SK-N-SH (cell line): Measurements from ENCODE around the gene CERS6. TPM values are rescaled to one million over a fixed set of nuclear protein-coding genes. Genes with fewer than 3 reads are reported as not detected.

ENCODE experiments used
- CTCF ChIA-PET: fragments of 300-600, 350-600 bp; formaldehyde crosslinking; extraction: SDS; loops from one replicate; lab custom pipeline; 2021; lab: Yijun Ruan, JAX
- POLR2A ChIA-PET: fragments of 350-600 bp; sonication (Branson Sonifier 250); formaldehyde crosslinking; extraction: SDS; loops from one replicate; lab custom pipeline; 2020; ENCODE audit warnings: antibody characterized with exemption, inconsistent platforms; lab: Yijun Ruan, JAX
- DNase-seq: peaks from one replicate; pipeline ENCODE4 v3.0.0; 2012
- H2AFZ ChIP-seq: fragments of 200-600 bp; sonication (generic); 2 replicates; pipeline ENCODE4 v1.8.1; 2016; ENCODE audit warnings: antibody characterized with exemption, mild to moderate bottlenecking, low read depth
- H3F3A ChIP-seq: fragments of 200-600 bp; sonication (generic); replicated peaks from 2 replicates; pipeline ENCODE3; 2016; ENCODE audit warnings: antibody characterized with exemption, mild to moderate bottlenecking; ENCODE audit not compliant: insufficient read depth
- H3K27ac ChIP-seq, 2 experiments: fragments of 200-500 bp in 1 of 2; fragments of 200-600 bp in 1 of 2; sonication (Bioruptor generic) in 1 of 2; sonication (generic), shearing (Covaris generic) in 1 of 2; 2 replicates each; pipeline versions ENCODE4 v1.5.1 to v1.6.1; 2014 to 2016; ENCODE audit warnings: low read depth in 2 of 2, inconsistent platforms in 1 of 2, low read length in 1 of 2, mild to moderate bottlenecking in 1 of 2, mixed read lengths in 1 of 2
- H3K27me3 ChIP-seq: fragments of 200-600 bp; sonication (generic), shearing (Covaris generic); 2 replicates; pipeline ENCODE4 v1.6.1; 2016; ENCODE audit warnings: mixed run types; ENCODE audit not compliant: insufficient read depth
- H3K36me3 ChIP-seq, 2 experiments: fragments of 200-500 bp in 1 of 2; fragments of 200-600 bp in 1 of 2; sonication (Bioruptor generic) in 1 of 2; sonication (generic) in 1 of 2; replicated peaks in 1 of 2; 2 replicates each; pipeline versions ENCODE3 to v1.5.1; 2014 to 2016; ENCODE audit warnings: low read length in 1 of 2, mild to moderate bottlenecking in 1 of 2; ENCODE audit not compliant: insufficient read depth in 2 of 2, control insufficient read depth in 1 of 2
- H3K4me1 ChIP-seq, 2 experiments: fragments of 200-500 bp in 1 of 2; fragments of 200-600 bp in 1 of 2; sonication (Bioruptor generic) in 1 of 2; sonication (generic), shearing (Covaris generic) in 1 of 2; 2 replicates each; pipeline versions ENCODE4 v1.5.1 to v1.6.1; 2014 to 2016; ENCODE audit warnings: low read depth in 1 of 2, low read length in 1 of 2, mixed run types in 1 of 2; ENCODE audit not compliant: insufficient read depth in 2 of 2, control insufficient read depth in 1 of 2
- H3K4me2 ChIP-seq: fragments of 200-600 bp; sonication (generic), shearing (Covaris generic); 2 replicates; pipeline ENCODE4 v1.6.1; 2017; ENCODE audit warnings: mixed run types
- H3K4me3 ChIP-seq, 2 experiments: fragments of 200-500 bp in 1 of 2; fragments of 200-600 bp in 1 of 2; sonication (Bioruptor generic) in 1 of 2; sonication (generic), shearing (Covaris generic) in 1 of 2; 2 replicates each; pipeline versions ENCODE4 v1.5.1 to v1.8.1; 2014 to 2016; ENCODE audit warnings: low read depth in 2 of 2, inconsistent platforms in 1 of 2, low read length in 1 of 2, mild to moderate bottlenecking in 1 of 2, mixed read lengths in 1 of 2, moderate library complexity in 1 of 2
- H3K79me2 ChIP-seq: fragments of 200-600 bp; sonication (generic); 2 replicates; pipeline ENCODE4 v1.8.1; 2017; ENCODE audit warnings: mild to moderate bottlenecking; ENCODE audit not compliant: insufficient read depth
- H3K9ac ChIP-seq: fragments of 200-600 bp; sonication (generic); 2 replicates; pipeline ENCODE4 v1.6.1; 2017; ENCODE audit warnings: mixed run types
- H3K9me2 ChIP-seq: fragments of 200-600 bp; sonication (generic); 2 replicates; pipeline ENCODE4 v1.6.1; 2017; ENCODE audit warnings: mixed run types
- H3K9me3 ChIP-seq: fragments of 200-600 bp; sonication (generic); 2 replicates; pipeline ENCODE4 v1.6.1; 2017; ENCODE audit warnings: mixed run types, mild to moderate bottlenecking, moderate library complexity
- H4K20me1 ChIP-seq: fragments of 200-600 bp; sonication (generic); 2 replicates; pipeline ENCODE4 v1.6.1; 2017; ENCODE audit warnings: mild to moderate bottlenecking, mixed run types; ENCODE audit not compliant: insufficient read depth
- CHD2 ChIP-seq: fragments of 150-350 bp; IDR thresholded peaks from 2 replicates; pipeline ENCODE4 v1.6.1; 2018; ENCODE audit warnings: low read length; ENCODE audit not compliant: partially characterized antibody
- EZH2phosphoT487 ChIP-seq: fragments of 200-600 bp; sonication (generic); IDR thresholded peaks from 2 replicates; pipeline ENCODE4 v1.6.1; 2017; ENCODE audit warnings: low read depth, mixed run types, mild to moderate bottlenecking, antibody characterized with exemption, moderate library complexity, borderline replicate concordance
- GABPA ChIP-seq: IDR thresholded peaks from 2 replicates; pipeline ENCODE4 v1.4.0; 2012; ENCODE audit warnings: low read depth, mild to moderate bottlenecking
- IRF3 ChIP-seq: fragments of 150-350 bp; IDR thresholded peaks from 2 replicates; pipeline ENCODE4 v1.6.1; 2016; ENCODE audit warnings: mild to moderate bottlenecking, low read depth, low read length
- NFIC ChIP-seq: IDR thresholded peaks from 2 replicates; pipeline ENCODE4 v1.4.0; 2012; ENCODE audit warnings: borderline replicate concordance
- PBX3 ChIP-seq: IDR thresholded peaks from 2 replicates; pipeline ENCODE4; 2012
- POLR2AphosphoS5 ChIP-seq: IDR thresholded peaks from 2 replicates; pipeline ENCODE4 v1.6.1; 2012; ENCODE audit warnings: low read depth, low read length
- RAD21 ChIP-seq: IDR thresholded peaks from 2 replicates; pipeline ENCODE4 v1.6.1; 2012; ENCODE audit warnings: mild to moderate bottlenecking, low read length
- REST ChIP-seq: IDR thresholded peaks from 2 replicates; pipeline ENCODE4 v1.6.1; 2012; ENCODE audit warnings: mild to moderate bottlenecking, low read depth, low read length, moderate library complexity
- RXRA ChIP-seq: IDR thresholded peaks from 2 replicates; pipeline ENCODE4 v1.4.0; 2012; ENCODE audit warnings: low read depth, mild to moderate bottlenecking, borderline replicate concordance
- SIN3A ChIP-seq: IDR thresholded peaks from 2 replicates; pipeline ENCODE4 v1.6.1; 2012; ENCODE audit warnings: low read depth, mild to moderate bottlenecking, low read length, moderate library complexity, borderline replicate concordance
- TAF1 ChIP-seq: IDR thresholded peaks from 2 replicates; pipeline ENCODE4 v1.6.1; 2012; ENCODE audit warnings: low read depth, mild to moderate bottlenecking, low read length, moderate library complexity, borderline replicate concordance
- USF2 ChIP-seq: fragments of 150-350 bp; IDR thresholded peaks from 2 replicates; pipeline ENCODE4 v1.6.1; 2017; ENCODE audit warnings: antibody characterized with exemption, low read length, low read depth, borderline replicate concordance
- YY1 ChIP-seq: IDR thresholded peaks from 2 replicates; pipeline ENCODE4 v1.4.0; 2012; ENCODE audit warnings: low read depth, mild to moderate bottlenecking
- ZBTB33 ChIP-seq: IDR thresholded peaks from 2 replicates; pipeline ENCODE4 v1.4.0; 2012; ENCODE audit warnings: low read depth, borderline replicate concordance
- WGBS: methylation state at CpG from one replicate; pipeline ENCODE4 v1.1.6; 2017; ENCODE audit warnings: low lambda C conversion rate; 5-methylcytosine and 5-hydroxymethylcytosine counted together
- polyA plus RNA-seq, 3 experiments: library from polyadenylated mRNA; depleted of rRNA; stranded (reverse); fragments of >200 nt; gene quantifications; 2 replicates each; pipeline ENCODE4 v1.2.3, GENCODE V29; 2012

The CERS6 gene
- polyA plus RNA-seq, 1 of the 3 experiments (the other 2 are of a cell fraction): 1.8 TPM

GRCh38 chr2:168787098-168787781 lies 331.2 kb downstream of the CERS6 start:
- Histone ChIP-seq H4K20me1 (no peaks in the 10 kb centered on the region), H3K9ac (no peak overlapping the region), H3K36me3 (no peaks in the 10 kb centered on the region), H3K4me2 (no peak overlapping the region), H3K4me1 (no peaks in the 10 kb centered on the region), H2AFZ (no peak overlapping the region), H3K9me2 (no peaks in the 10 kb centered on the region), H3K9me3 (no peaks in the 10 kb centered on the region), H3K27ac (no peak overlapping the region), H3K4me3 (no peak overlapping the region), H3K79me2 (no peaks in the 10 kb centered on the region), H3F3A (no peaks in the 10 kb centered on the region), H3K27me3 (no peaks in the 10 kb centered on the region)
- POLR2A ChIA-PET: no interaction called here
- no peak for TF ChIP-seq RXRA
- TF ChIP-seq ZBTB33: no peak
- TF ChIP-seq NFIC: no peak
- no peak for TF ChIP-seq REST
- no peak for TF ChIP-seq CHD2
- TF ChIP-seq SIN3A: no peak
- TF ChIP-seq EZH2phosphoT487: no peak
- TF ChIP-seq POLR2AphosphoS5: no peak
- TF ChIP-seq PBX3: no peak
- no peak for TF ChIP-seq TAF1
- no peak for TF ChIP-seq GABPA
- TF ChIP-seq IRF3: no peak
- TF ChIP-seq USF2: no peak
- no peak for TF ChIP-seq YY1
- TF ChIP-seq RAD21: no peak
- CTCF ChIA-PET: interaction anchor here (0.9 to 1.0 kb wide), 2 partner anchors 13 to 29 kb away, joined by 3 to 4 read pairs; no protein-coding TSS in a partner anchor
- DNase-seq: no peak
- 70% methylated on average over 3 of the region's 3 CpGs for WGBS
